Esophagus squamous epithelium (tissue), 5 donors: Measurements from ENCODE around the gene SERPINA1. TPM values are rescaled to one million over a fixed set of nuclear protein-coding genes. Genes with fewer than 3 reads are reported as not detected.
"Not testable (repeated sequence)": the region's sequence is repeated elsewhere in the genome, so short reads cannot be mapped to it uniquely, and the experiment has no call there.

ENCODE experiments used
- DNase-seq: peaks from one replicate; lab custom pipeline; 2025; lab: John Stamatoyannopoulos, UW
- H3K27ac ChIP-seq, 4 donors: fragments of 200-600 bp; sonication (generic); one replicate each; pipeline ENCODE4 v1.5.1; 2016 to 2019; ENCODE audit warnings: mild to moderate bottlenecking in 1 of 4
- H3K27me3 ChIP-seq, 4 donors: fragments of 200-600 bp; sonication (generic); 1 replicate in 3 of 4; 2 replicates in 1 of 4; pipeline versions ENCODE4 v1.5.1 to v1.6.0; 2017 to 2021; ENCODE audit warnings: antibody characterized with exemption in 1 of 4
- H3K36me3 ChIP-seq, 3 donors: fragments of 200-600 bp; sonication (generic); one replicate each; pipeline ENCODE4 v1.5.1; 2016 to 2019
- H3K4me1 ChIP-seq, 3 donors: fragments of 200-600 bp; sonication (generic); one replicate each; pipeline ENCODE4 v1.5.1; 2017 to 2019
- H3K4me3 ChIP-seq, 4 donors: fragments of 200-600 bp; sonication (generic); 1 replicate in 3 of 4; 2 replicates in 1 of 4; pipeline ENCODE4 v1.5.1; 2016 to 2019; ENCODE audit warnings: mild to moderate bottlenecking in 2 of 4, moderate library complexity in 1 of 4
- H3K9me3 ChIP-seq, 3 donors: fragments of 200-600 bp; sonication (generic); one replicate each; pipeline ENCODE4 v1.5.1; 2016 to 2019
- CTCF ChIP-seq, 6 experiments: fragments of 450-650 bp in 4 of 6; fragments of 200-600 bp in 2 of 6; sonication (generic) in 2 of 6; IDR thresholded peaks; one replicate each; pipeline ENCODE4 v1.5.1; 2016 to 2019; ENCODE audit warnings: antibody characterized with exemption in 6 of 6, mild to moderate bottlenecking in 4 of 6, moderate library complexity in 4 of 6
- POLR2A ChIP-seq, 4 donors: fragments of 450-650 bp; IDR thresholded peaks; one replicate each; pipeline ENCODE4 v1.6.1; 2017; ENCODE audit warnings: antibody characterized with exemption in 4 of 4, mild to moderate bottlenecking in 4 of 4, moderate library complexity in 3 of 4
- WGBS, 2 donors: methylation state at CpG; one replicate each; pipeline ENCODE4 v1.1.5; 2018; 5-methylcytosine and 5-hydroxymethylcytosine counted together
- intact Hi-C: fragments of 100-400 bp; cut with DNase I; formaldehyde crosslinking; loops from one replicate; pipeline ENCODE4 v1.15.0; 2022
- total RNA-seq, 4 donors: library from RNA; depleted of rRNA; stranded (reverse); fragments of >200 nt; gene quantifications; one replicate each; pipeline ENCODE4 v1.1.0, GENCODE V29; 2016
- donor health status: DM: yes; HTN: yes; CAD: no.

SERPINA1 gene
- total RNA-seq, 4 donors from 2014 or later = 1.7 to 16.4 (median 5.8) TPM

- no peaks in the 10 kb centered on the region for H3K9me3 ChIP-seq
- DNase-seq = no peak
- 55 to 62% methylated on average over 2 of the region's 7 CpGs for WGBS, 2 donors
- H3K36me3 ChIP-seq = no peaks in the 10 kb centered on the region
- no peak overlapping the region for H3K27ac ChIP-seq
- no peaks in the 10 kb centered on the region for H3K4me1 ChIP-seq
- H3K4me3 ChIP-seq = no peak overlapping the region
- H3K27me3 ChIP-seq = peaks cover 0 to 8% (median 0%) of the 10 kb centered on the region in 4 donors
- TF ChIP-seq CTCF (IDR thresholded peaks at IDR 0.05) = no peak
- no peak for TF ChIP-seq POLR2A (IDR thresholded peaks at IDR 0.05)
- intact Hi-C loops = no loop called here
Observed at GRCh38 chr14:94360945-94361565, 27.3 kb downstream of the SERPINA1 start.

GRCh38 chr14:94357166-94357565, 31.2 kb downstream of the SERPINA1 start:
- WGBS, 2 donors = 52 to 54% methylated on average over 1 of the region's 1 CpG
- Histone ChIP-seq H3K36me3 (no peaks in the 10 kb centered on the region), H3K27ac (no peak overlapping the region), H3K4me1 (no peaks in the 10 kb centered on the region), H3K4me3 (no peak overlapping the region), H3K27me3 (peaks cover 0 to 8% (median 0%) of the 10 kb centered on the region in 4 donors), H3K9me3 (no peaks in the 10 kb centered on the region)
- intact Hi-C loops = no loop called here
- TF ChIP-seq CTCF (IDR thresholded peaks at IDR 0.05) (no peak), POLR2A (IDR thresholded peaks at IDR 0.05) (no peak)
- no peak for DNase-seq

- H3K4me3 ChIP-seq = no peak overlapping the region
- peaks cover 0 to 8% (median 0%) of the 10 kb centered on the region in 4 donors for H3K27me3 ChIP-seq
- H3K9me3 ChIP-seq = no peaks in the 10 kb centered on the region
- intact Hi-C loops = no loop called here
- no peaks in the 10 kb centered on the region for H3K36me3 ChIP-seq
- 68 to 77% methylated on average over 5 of the region's 5 CpGs for WGBS, 2 donors
- no peak overlapping the region for H3K27ac ChIP-seq
- DNase-seq = no peak
- no peak for TF ChIP-seq POLR2A (IDR thresholded peaks at IDR 0.05)
- TF ChIP-seq CTCF (IDR thresholded peaks at IDR 0.05) = no peak
- no peaks in the 10 kb centered on the region for H3K4me1 ChIP-seq
Observed at GRCh38 chr14:94356379-94357056, 31.9 kb downstream of the SERPINA1 start.

- Histone ChIP-seq H3K9me3 (no peaks in the 10 kb centered on the region), H3K27me3 (peaks cover 0 to 8% (median 0%) of the 10 kb centered on the region in 4 donors), H3K27ac (no peak overlapping the region), H3K4me1 (no peaks in the 10 kb centered on the region), H3K4me3 (no peak overlapping the region), H3K36me3 (no peaks in the 10 kb centered on the region)
- intact Hi-C loops = no loop called here
- no peak for DNase-seq
- TF ChIP-seq CTCF (IDR thresholded peaks at IDR 0.05) = peak in 5 of 6 experiments; percentile 24 to 44 (median 32)
- TF ChIP-seq POLR2A (IDR thresholded peaks at IDR 0.05) = no peak
- 18 to 28% methylated on average over 4 to 12 of the region's 15 CpGs for WGBS, 2 donors
Observed at GRCh38 chr14:94355191-94355794, 33.1 kb downstream of the SERPINA1 start.

GRCh38 chr14:94354638-94355185, 33.7 kb downstream of the SERPINA1 start:
- Histone ChIP-seq H3K9me3 (no peaks in the 10 kb centered on the region), H3K4me3 (no peak overlapping the region), H3K36me3 (no peaks in the 10 kb centered on the region), H3K27me3 (peaks cover 0 to 10% (median 0%) of the 10 kb centered on the region in 4 donors), H3K27ac (no peak overlapping the region), H3K4me1 (no peaks in the 10 kb centered on the region)
- DNase-seq = no peak
- intact Hi-C loops = no loop called here
- TF ChIP-seq CTCF (IDR thresholded peaks at IDR 0.05) = no peak
- no peak for TF ChIP-seq POLR2A (IDR thresholded peaks at IDR 0.05)
- WGBS, 2 donors = 83 to 92% methylated on average over 3 of the region's 3 CpGs

GRCh38 chr14:94354190-94354589, 34.2 kb downstream of the SERPINA1 start:
- H3K27ac ChIP-seq, H3K4me3 ChIP-seq, DNase-seq, intact Hi-C loops, H3K4me1 ChIP-seq, H3K9me3 ChIP-seq, H3K36me3 ChIP-seq: not testable (repeated sequence)
- H3K27me3 ChIP-seq = peaks cover 0 to 15% (median 0%) of the 10 kb centered on the region in 4 donors
- 33 to 54% methylated on average over 8 of the region's 8 CpGs for WGBS, 2 donors
